Measurements from ENCODE around the gene PPP1R10.

DNA sequence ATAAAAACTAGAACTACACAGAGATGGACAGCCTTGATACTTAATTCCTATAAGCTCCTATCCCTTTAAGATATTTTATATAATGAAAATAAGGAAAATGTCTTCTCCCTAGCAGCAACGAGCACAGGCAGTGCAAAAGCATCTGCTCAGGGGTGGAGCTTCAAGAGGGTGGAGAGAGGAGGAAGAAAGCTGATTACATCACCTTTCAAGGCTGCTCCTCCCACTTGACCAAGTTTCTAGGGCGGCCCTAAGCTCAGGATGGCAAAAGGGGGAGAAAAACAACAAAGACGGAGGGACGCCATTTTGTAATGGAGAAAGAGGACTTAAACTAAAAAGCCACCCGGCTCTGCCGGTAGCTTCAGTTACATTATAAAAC lies 2.2 kb downstream of the PPP1R10 start:
- TF ChIP-seq JUN (CRISPR knock-in tag; IDR thresholded peaks at IDR 0.05) (0 out of 2 replicates have a peak, but pooled peaks have one; percentile 16), JDP2 (CRISPR knock-in tag; IDR thresholded peaks at IDR 0.05; ENCODE audit: borderline replicate concordance) (no peak), BRD4 (CRISPR knock-in tag; IDR thresholded peaks at IDR 0.05) (no peak), POLR2A (IDR thresholded peaks at IDR 0.05; ENCODE audit: insufficient read depth in 1 of 2, low read depth in 2 of 2, low read length in 2 of 2) (peak in 1 of 2 experiments; percentile 65; a peak in 2 of 4 replicates), TP53 (CRISPR knock-in tag; conservative IDR thresholded peaks at IDR 0.05) (no peak), NFRKB (IDR thresholded peaks at IDR 0.05) (peak; percentile 98)
- TF ChIP-seq, protein P1, sequence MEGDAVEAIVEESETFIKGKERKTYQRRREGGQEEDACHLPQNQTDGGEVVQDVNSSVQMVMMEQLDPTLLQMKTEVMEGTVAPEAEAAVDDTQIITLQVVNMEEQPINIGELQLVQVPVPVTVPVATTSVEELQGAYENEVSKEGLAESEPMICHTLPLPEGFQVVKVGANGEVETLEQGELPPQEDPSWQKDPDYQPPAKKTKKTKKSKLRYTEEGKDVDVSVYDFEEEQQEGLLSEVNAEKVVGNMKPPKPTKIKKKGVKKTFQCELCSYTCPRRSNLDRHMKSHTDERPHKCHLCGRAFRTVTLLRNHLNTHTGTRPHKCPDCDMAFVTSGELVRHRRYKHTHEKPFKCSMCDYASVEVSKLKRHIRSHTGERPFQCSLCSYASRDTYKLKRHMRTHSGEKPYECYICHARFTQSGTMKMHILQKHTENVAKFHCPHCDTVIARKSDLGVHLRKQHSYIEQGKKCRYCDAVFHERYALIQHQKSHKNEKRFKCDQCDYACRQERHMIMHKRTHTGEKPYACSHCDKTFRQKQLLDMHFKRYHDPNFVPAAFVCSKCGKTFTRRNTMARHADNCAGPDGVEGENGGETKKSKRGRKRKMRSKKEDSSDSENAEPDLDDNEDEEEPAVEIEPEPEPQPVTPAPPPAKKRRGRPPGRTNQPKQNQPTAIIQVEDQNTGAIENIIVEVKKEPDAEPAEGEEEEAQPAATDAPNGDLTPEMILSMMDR (CRISPR knock-in tag; IDR thresholded peaks at IDR 0.05) = no peak
- TF ChIP-seq, protein P2, sequence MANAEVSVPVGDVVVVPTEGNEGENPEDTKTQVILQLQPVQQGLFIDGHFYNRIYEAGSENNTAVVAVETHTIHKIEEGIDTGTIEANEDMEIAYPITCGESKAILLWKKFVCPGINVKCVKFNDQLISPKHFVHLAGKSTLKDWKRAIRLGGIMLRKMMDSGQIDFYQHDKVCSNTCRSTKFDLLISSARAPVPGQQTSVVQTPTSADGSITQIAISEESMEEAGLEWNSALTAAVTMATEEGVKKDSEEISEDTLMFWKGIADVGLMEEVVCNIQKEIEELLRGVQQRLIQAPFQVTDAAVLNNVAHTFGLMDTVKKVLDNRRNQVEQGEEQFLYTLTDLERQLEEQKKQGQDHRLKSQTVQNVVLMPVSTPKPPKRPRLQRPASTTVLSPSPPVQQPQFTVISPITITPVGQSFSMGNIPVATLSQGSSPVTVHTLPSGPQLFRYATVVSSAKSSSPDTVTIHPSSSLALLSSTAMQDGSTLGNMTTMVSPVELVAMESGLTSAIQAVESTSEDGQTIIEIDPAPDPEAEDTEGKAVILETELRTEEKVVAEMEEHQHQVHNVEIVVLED (CRISPR knock-in tag; IDR thresholded peaks at IDR 0.05; ENCODE audit: borderline replicate concordance) = peak; percentile 48; the same call in 1 of the 2 replicates
